NCI-H2227 treated with DMSO at 0.1 percent for 48 hours (cell line): ENCODE measurements around the gene ENPP7.

Source experiments
- DNase-seq: peaks from one replicate; lab custom pipeline; 2025; lab: John Stamatoyannopoulos, UW

The ENPP7 gene

GRCh38 chr17:79732254-79732653 is 1.5 kb downstream of the ENPP7 start:
- no peak for DNase-seq

- DNase-seq: no peak
These were observed 2.3 kb downstream of the ENPP7 start for GRCh38 chr17:79732804-79733691.

- DNase-seq: no peak
These were observed 2.9 kb downstream of the ENPP7 start for GRCh38 chr17:79733692-79734070.

GRCh38 chr17:79735096-79735495 is 4.4 kb downstream of the ENPP7 start:
- no peak for DNase-seq

GRCh38 chr17:79737046-79737921 is 6.5 kb downstream of the ENPP7 start:
- DNase-seq: no peak

GRCh38 chr17:79737922-79738578 is 7.3 kb downstream of the ENPP7 start:
- no peak for DNase-seq

- DNase-seq: no peak
These were observed 7.9 kb downstream of the ENPP7 start for GRCh38 chr17:79738643-79739042.

- DNase-seq: no peak
These were observed 8.7 kb downstream of the ENPP7 start for GRCh38 chr17:79739148-79740062.

- DNase-seq: no peak
These were observed 9.7 kb downstream of the ENPP7 start for GRCh38 chr17:79740413-79740812.

GRCh38 chr17:79741401-79741750 is 10.6 kb downstream of the ENPP7 start:
- no peak for DNase-seq

GRCh38 chr17:79741751-79742588 is 11.2 kb downstream of the ENPP7 start:
- peak; percentile 67 for DNase-seq

- DNase-seq: no peak
These were observed 11.8 kb downstream of the ENPP7 start for GRCh38 chr17:79742589-79742918.

- no peak for DNase-seq
These were observed 12.3 kb downstream of the ENPP7 start for GRCh38 chr17:79742951-79743476.

GRCh38 chr17:79743614-79744013 is 12.9 kb downstream of the ENPP7 start:
- no peak for DNase-seq

GRCh38 chr17:79745641-79746105 is 14.9 kb downstream of the ENPP7 start:
- DNase-seq: no peak

- DNase-seq: peak; percentile 54
These were observed 16.3 kb downstream of the ENPP7 start for GRCh38 chr17:79746889-79747507.

GRCh38 chr17:79747508-79748294 is 17.0 kb downstream of the ENPP7 start:
- DNase-seq: peak; percentile 54

- no peak for DNase-seq
These were observed 17.8 kb downstream of the ENPP7 start for GRCh38 chr17:79748295-79749099.
